ENCODE data around the gene AASS. TPM values are rescaled to one million over a fixed set of nuclear protein-coding genes. Genes with fewer than 3 reads are reported as not detected.
"Not testable (repeated sequence)": the region's sequence is repeated elsewhere in the genome, so short reads cannot be mapped to it uniquely, and the experiment has no call there.

Gene AASS
- total RNA-seq, 2 donors from 2014 or later, result 47.2 to 87.7 TPM

DNA sequence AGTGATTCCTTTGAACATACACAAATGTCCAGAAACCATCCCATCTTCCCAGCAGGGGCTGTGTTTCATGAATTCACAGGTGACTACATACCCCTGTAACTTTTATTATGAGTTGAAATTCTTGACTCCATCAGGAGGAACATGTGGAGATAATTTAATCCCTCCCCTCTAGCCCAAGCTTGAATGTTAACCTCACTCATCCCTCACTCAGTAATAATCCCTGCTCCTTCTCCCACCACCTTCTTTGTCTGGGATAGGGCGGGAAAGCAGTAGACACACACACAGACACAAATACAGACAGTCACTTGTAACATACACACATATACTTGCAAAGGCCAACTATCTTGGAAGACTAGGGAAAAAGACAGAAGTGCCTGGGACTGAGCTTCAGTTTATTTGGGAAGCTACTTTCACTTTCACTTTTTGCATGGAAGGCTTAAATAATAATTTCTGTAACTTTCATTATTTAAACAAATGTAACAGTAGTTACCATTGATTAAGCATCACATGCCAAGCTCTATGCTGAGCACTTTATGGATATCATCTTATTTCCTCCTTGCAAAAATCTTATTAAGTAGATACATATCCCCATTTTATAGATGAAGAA is 7.3 kb downstream of the AASS start:
- TF ChIP-seq, protein P1, sequence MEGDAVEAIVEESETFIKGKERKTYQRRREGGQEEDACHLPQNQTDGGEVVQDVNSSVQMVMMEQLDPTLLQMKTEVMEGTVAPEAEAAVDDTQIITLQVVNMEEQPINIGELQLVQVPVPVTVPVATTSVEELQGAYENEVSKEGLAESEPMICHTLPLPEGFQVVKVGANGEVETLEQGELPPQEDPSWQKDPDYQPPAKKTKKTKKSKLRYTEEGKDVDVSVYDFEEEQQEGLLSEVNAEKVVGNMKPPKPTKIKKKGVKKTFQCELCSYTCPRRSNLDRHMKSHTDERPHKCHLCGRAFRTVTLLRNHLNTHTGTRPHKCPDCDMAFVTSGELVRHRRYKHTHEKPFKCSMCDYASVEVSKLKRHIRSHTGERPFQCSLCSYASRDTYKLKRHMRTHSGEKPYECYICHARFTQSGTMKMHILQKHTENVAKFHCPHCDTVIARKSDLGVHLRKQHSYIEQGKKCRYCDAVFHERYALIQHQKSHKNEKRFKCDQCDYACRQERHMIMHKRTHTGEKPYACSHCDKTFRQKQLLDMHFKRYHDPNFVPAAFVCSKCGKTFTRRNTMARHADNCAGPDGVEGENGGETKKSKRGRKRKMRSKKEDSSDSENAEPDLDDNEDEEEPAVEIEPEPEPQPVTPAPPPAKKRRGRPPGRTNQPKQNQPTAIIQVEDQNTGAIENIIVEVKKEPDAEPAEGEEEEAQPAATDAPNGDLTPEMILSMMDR (IDR thresholded peaks at IDR 0.05), result no peak
- no peaks in the 10 kb centered on the region for H3K36me3 ChIP-seq
- no peaks in the 10 kb centered on the region for H3K9me3 ChIP-seq
- DNase-seq (ENCODE audit: low spot score), result no peak
- peaks cover 3 to 26% of the 10 kb centered on the region in 2 donors for H3K4me1 ChIP-seq (ENCODE audit: control insufficient read depth in 1 of 2, low read depth in 2 of 2)
- H3K27me3 ChIP-seq (replicated peaks; ENCODE audit: insufficient read depth), result no peaks in the 10 kb centered on the region
- H3K27ac ChIP-seq, result no peak overlapping the region
- H3K4me3 ChIP-seq, result peak overlapping the region; percentile 56
- ATAC-seq (ENCODE audit: insufficient number of reproducible peaks, low FRiP score, low read depth), result no peak

DNA sequence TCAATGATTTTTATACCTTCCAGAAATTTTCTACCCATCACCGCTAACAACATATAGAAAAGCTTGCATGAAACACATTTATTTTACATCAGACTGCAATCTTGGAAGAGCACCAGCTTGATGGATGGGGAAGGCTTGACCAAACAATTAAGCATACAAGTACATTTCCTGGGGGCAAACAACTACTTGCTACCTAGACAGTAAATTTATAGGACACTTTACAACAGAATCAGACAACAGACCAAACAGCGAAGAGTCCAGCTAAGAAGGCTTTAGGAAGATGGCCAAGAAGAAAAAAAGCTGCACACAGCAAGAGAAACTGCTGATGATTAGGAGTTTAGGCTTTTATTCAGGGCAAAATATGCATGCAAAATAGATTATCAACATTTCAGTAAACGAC is 8.0 kb downstream of the AASS start:
- H3K4me3 ChIP-seq, result no peak overlapping the region
- H3K27ac ChIP-seq, result no peak overlapping the region
- no peaks in the 10 kb centered on the region for H3K27me3 ChIP-seq (replicated peaks; ENCODE audit: insufficient read depth)
- ATAC-seq (ENCODE audit: insufficient number of reproducible peaks, low FRiP score, low read depth) (no peak), DNase-seq (ENCODE audit: low spot score) (no peak)
- no peaks in the 10 kb centered on the region for H3K36me3 ChIP-seq
- H3K9me3 ChIP-seq, result no peaks in the 10 kb centered on the region
- TF ChIP-seq, protein P1 (IDR thresholded peaks at IDR 0.05), result no peak
- H3K4me1 ChIP-seq (ENCODE audit: control insufficient read depth in 1 of 2, low read depth in 2 of 2), result peaks cover 3 to 24% of the 10 kb centered on the region in 2 donors

- Histone ChIP-seq H3K4me1 (ENCODE audit: control insufficient read depth in 1 of 2, low read depth in 2 of 2) (peaks cover 3 to 24% of the 10 kb centered on the region in 2 donors), H3K27me3 (replicated peaks; ENCODE audit: insufficient read depth) (no peaks in the 10 kb centered on the region), H3K9me3 (no peaks in the 10 kb centered on the region), H3K4me3 (no peak overlapping the region), H3K36me3 (no peaks in the 10 kb centered on the region), H3K27ac (no peak overlapping the region)
- DNase-seq (ENCODE audit: low spot score), result no peak
- no peak for ATAC-seq (ENCODE audit: insufficient number of reproducible peaks, low FRiP score, low read depth)
- TF ChIP-seq, protein P1 (IDR thresholded peaks at IDR 0.05), result no peak
Measured at GRCh38 chr7:122135275-122135674, 8.8 kb downstream of the AASS start.

- not testable (repeated sequence) for H3K36me3 ChIP-seq; H3K9me3 ChIP-seq; H3K4me3 ChIP-seq; ATAC-seq (ENCODE audit: insufficient number of reproducible peaks, low FRiP score, low read depth); DNase-seq (ENCODE audit: low spot score); H3K27ac ChIP-seq; H3K27me3 ChIP-seq (replicated peaks; ENCODE audit: insufficient read depth)
- peaks cover 3 to 24% of the 10 kb centered on the region in 2 donors for H3K4me1 ChIP-seq (ENCODE audit: control insufficient read depth in 1 of 2, low read depth in 2 of 2)
Measured at GRCh38 chr7:122134793-122135192, 9.3 kb downstream of the AASS start.

DNA sequence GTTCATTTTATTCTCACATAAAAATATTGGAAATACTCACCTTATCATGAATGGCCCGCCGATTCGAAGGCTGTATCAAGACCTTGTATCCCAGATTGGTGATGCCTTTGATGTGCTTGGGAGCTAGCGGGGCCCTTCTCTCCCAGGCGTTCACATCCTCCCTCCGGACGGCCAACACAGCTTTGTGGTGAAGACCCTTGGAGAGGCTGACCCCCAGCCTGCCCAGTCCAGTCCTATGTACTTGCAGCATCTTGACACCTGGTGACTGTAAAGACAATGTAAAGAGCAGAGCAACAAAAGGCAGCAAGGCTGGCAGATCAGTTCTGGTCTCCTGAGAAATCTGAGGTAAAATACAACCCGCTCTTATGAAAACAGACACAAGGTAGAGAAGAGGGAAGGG is 10.6 kb downstream of the AASS start:
- Histone ChIP-seq H3K4me3 (no peak overlapping the region), H3K4me1 (ENCODE audit: control insufficient read depth in 1 of 2, low read depth in 2 of 2) (peaks cover 3 to 24% of the 10 kb centered on the region in 2 donors), H3K36me3 (peaks cover 4% of the 10 kb centered on the region), H3K27me3 (replicated peaks; ENCODE audit: insufficient read depth) (no peaks in the 10 kb centered on the region), H3K9me3 (no peaks in the 10 kb centered on the region), H3K27ac (no peak overlapping the region)
- ATAC-seq (ENCODE audit: insufficient number of reproducible peaks, low FRiP score, low read depth) (no peak), DNase-seq (ENCODE audit: low spot score) (no peak)
- TF ChIP-seq, protein P1 (IDR thresholded peaks at IDR 0.05), result no peak

- DNase-seq (ENCODE audit: low spot score) (no peak), ATAC-seq (ENCODE audit: insufficient number of reproducible peaks, low FRiP score, low read depth) (no peak)
- H3K27me3 ChIP-seq (replicated peaks; ENCODE audit: insufficient read depth), result no peaks in the 10 kb centered on the region
- H3K9me3 ChIP-seq, result no peaks in the 10 kb centered on the region
- TF ChIP-seq, protein P1 (IDR thresholded peaks at IDR 0.05), result no peak
- H3K4me1 ChIP-seq (ENCODE audit: control insufficient read depth in 1 of 2, low read depth in 2 of 2), result peaks cover 0 to 16% of the 10 kb centered on the region in 2 donors
- H3K36me3 ChIP-seq, result peaks cover 4% of the 10 kb centered on the region
- no peak overlapping the region for H3K27ac ChIP-seq
- no peak overlapping the region for H3K4me3 ChIP-seq
Measured at GRCh38 chr7:122132341-122132740, 11.7 kb downstream of the AASS start.
